ENCODE data around the gene FUCA2. TPM values are rescaled to one million over a fixed set of nuclear protein-coding genes. Genes with fewer than 3 reads are reported as not detected.

Gene FUCA2
- total RNA-seq, 2 experiments from 2014 or later: 20.2 to 23.7 TPM

Other genes with a start within 250 kb of the FUCA2 start
- gene ADAT2, start 61.0 kb downstream of the FUCA2 start, total RNA-seq: 10 to 100 TPM; 22.1 to 24.3 TPM
- 10 to 100 TPM; 17.9 to 18.4 TPM for gene PEX3, start 60.9 kb downstream of the FUCA2 start, total RNA-seq
- 10 to 100 TPM; 24.2 to 28.0 TPM for gene PHACTR2, start 166.2 kb upstream of the FUCA2 start, total RNA-seq

All from activated CD8-positive, alpha-beta memory T cell treated with anti-CD3 and anti-CD28 coated beads, Interleukin-2, amount 10 ng/mL, durations not matched to agents 7 days and 5 days (primary cell).